ENCODE results near the gene STXBP6. TPM values are rescaled to one million over a fixed set of nuclear protein-coding genes. Genes with fewer than 3 reads are reported as not detected.

The STXBP6 gene
- total RNA-seq, 1 experiment from 2014 or later, result 0.27 TPM

DNA sequence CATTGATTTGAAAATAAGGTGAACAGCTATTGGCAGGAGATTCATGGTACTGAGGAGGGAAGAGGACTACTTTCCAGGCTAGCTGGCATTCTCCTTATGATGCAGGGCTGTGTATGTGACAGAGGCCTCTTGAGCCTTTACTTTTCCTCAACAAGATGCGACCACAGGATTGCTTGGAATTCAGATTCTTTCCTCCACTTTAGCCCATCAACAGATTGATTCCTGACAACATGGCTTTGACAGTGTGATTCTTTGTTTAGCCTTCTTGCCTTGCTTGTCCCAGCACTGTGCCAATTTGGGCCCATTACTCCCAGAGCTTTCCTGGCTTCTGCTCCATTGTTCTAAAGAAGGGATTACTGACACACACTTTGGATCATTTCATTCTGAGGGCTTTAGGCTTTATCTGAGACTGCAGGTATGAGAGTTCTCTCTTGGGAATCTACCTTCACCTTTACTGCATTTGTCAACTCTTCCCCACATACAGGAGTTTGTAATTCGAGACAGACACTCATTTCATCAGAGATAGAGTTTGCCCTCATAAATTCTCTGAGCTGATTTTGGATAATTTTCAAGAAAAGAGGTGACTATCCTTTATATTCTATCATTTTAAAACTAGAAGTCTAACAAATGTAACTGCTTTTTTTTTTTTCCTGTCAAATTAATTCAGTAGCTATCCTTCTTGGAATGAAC lies 209.6 kb downstream of the STXBP6 start:
- ChIA-PET CTCF (no interaction called here), POLR2A (no interaction called here), RAD21 (ENCODE audit: low non-redundant PET in 1 of 2, low total read pairs in 2 of 2, uncharacterized antibody in 2 of 2, unreplicated experiment in 2 of 2) (no interaction called here)
- Histone ChIP-seq H2AFZ (ENCODE audit: low read depth, low read length, poor library complexity, severe bottlenecking) (no peak overlapping the region), H3K4me1 (ENCODE audit: control insufficient read depth in 1 of 2, insufficient read depth in 2 of 2, low read length in 2 of 2) (no peaks in the 10 kb centered on the region), H4K20me1 (ENCODE audit: insufficient read depth) (no peaks in the 10 kb centered on the region), H3K9ac (ENCODE audit: low read length) (no peak overlapping the region), H3K4me2 (ENCODE audit: low read length) (no peak overlapping the region), H3K36me3 (ENCODE audit: control insufficient read depth in 1 of 2, insufficient read depth in 2 of 2, low read length in 2 of 2) (no peaks in the 10 kb centered on the region), H3K79me2 (ENCODE audit: insufficient read depth, low read length) (no peaks in the 10 kb centered on the region), H3K27ac (ENCODE audit: low read depth, low read length) (no peak overlapping the region), H3K4me3 (replicated peaks in 1 of 2; ENCODE audit: low read depth in 1 of 2, low read length in 2 of 2) (no peak overlapping the region), H3K27me3 (ENCODE audit: insufficient read depth, low read length) (no peaks in the 10 kb centered on the region), H3K9me2 (ENCODE audit: insufficient read depth) (no peaks in the 10 kb centered on the region), H3K9me3 (ENCODE audit: control insufficient read depth in 1 of 2, insufficient read depth in 1 of 2, low read depth in 1 of 2, low read length in 2 of 2) (0 out of 4 replicates have a peak, but pooled peaks cover 0 to 6% of the 10 kb centered on the region in 2 experiments)
- intact Hi-C loops (cut with micrococcal nuclease), result no loop called here
- no TSS peak for BruUV-seq (replicated peaks)
- no peak for TF ChIP-seq POLR2AphosphoS5 (IDR thresholded peaks at IDR 0.05; ENCODE audit: low read depth, low read length)
- no peak for TF ChIP-seq ELF1 (IDR thresholded peaks at IDR 0.05; ENCODE audit: borderline replicate concordance, low read depth)
- no peak for TF ChIP-seq ZFX (IDR thresholded peaks at IDR 0.05)
- no peak for TF ChIP-seq CBX3 (IDR thresholded peaks at IDR 0.05; ENCODE audit: low read depth)
- TF ChIP-seq YY1 (IDR thresholded peaks at IDR 0.05; ENCODE audit: extremely low read depth, insufficient replicate concordance, low read depth, low read length), result no peak
- TF ChIP-seq EZH2phosphoT487 (IDR thresholded peaks at IDR 0.05; ENCODE audit: borderline replicate concordance), result no peak
- TF ChIP-seq ZNF274 (IDR thresholded peaks at IDR 0.05; ENCODE audit: low read depth, low read length), result no peak
- TF ChIP-seq CEBPB (IDR thresholded peaks at IDR 0.05; ENCODE audit: low read depth), result no peak
- no peak for TF ChIP-seq TCF7L2 (IDR thresholded peaks at IDR 0.05; ENCODE audit: borderline replicate concordance, extremely low read depth, insufficient read depth, insufficient read length)
- TF ChIP-seq, protein P1, sequence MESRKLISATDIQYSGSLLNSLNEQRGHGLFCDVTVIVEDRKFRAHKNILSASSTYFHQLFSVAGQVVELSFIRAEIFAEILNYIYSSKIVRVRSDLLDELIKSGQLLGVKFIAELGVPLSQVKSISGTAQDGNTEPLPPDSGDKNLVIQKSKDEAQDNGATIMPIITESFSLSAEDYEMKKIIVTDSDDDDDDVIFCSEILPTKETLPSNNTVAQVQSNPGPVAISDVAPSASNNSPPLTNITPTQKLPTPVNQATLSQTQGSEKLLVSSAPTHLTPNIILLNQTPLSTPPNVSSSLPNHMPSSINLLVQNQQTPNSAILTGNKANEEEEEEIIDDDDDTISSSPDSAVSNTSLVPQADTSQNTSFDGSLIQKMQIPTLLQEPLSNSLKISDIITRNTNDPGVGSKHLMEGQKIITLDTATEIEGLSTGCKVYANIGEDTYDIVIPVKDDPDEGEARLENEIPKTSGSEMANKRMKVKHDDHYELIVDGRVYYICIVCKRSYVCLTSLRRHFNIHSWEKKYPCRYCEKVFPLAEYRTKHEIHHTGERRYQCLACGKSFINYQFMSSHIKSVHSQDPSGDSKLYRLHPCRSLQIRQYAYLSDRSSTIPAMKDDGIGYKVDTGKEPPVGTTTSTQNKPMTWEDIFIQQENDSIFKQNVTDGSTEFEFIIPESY (IDR thresholded peaks at IDR 0.05; ENCODE audit: extremely low read depth, insufficient replicate concordance, low read length), result no peak
- no peak for TF ChIP-seq CTCF (IDR thresholded peaks at IDR 0.05 in 2 of 3, conservative IDR thresholded peaks at IDR 0.05 in 1 of 3; ENCODE audit: borderline replicate concordance in 1 of 3, insufficient read depth in 1 of 3, low read depth in 2 of 3, low read length in 2 of 3)
- no peak for TF ChIP-seq ATF3 (IDR thresholded peaks at IDR 0.05)
- ATAC-seq, result no peak
- DNase-seq (ENCODE audit: low read depth, low spot score), result no peak

Data from HCT116 (cell line).